ENCODE results near the gene TSN. TPM values are rescaled to one million over a fixed set of nuclear protein-coding genes. Genes with fewer than 3 reads are reported as not detected.

TSN gene
- total and polyA plus RNA-seq, 10 of the 15 experiments (the other 5 are each of a cell fraction or from before 2014, with no cell fraction given) = 45.6 to 102 (median 59.2) TPM

DNA sequence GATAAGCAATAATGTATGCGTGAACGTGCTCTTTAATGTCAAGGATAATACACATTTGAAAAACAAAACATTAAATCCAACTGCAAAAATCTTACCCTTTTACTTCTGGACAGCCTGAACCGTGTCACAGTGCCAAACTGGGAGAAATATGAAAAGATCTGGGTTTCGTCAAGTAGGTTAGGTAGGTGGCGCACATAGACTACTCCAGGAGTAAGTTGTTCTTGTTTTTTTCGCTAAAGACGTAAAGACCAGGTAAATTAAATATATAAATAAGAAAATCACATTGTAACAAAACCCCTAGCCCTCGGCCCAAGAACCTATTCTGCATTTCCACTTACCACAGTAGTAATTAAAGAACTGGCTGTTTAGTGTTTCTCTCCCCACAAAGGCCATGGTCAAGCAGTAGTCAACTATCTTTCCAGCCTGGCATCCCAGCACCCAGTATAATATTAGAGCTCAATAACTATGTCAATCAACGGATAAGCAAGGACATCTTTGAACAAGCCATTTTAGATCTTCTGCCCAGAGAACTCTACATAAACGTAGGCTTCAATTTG is 19.9 kb upstream of the TSN start:
- FAIRE-seq = no peak

More for the DNA sequence above, 19.9 kb upstream of the TSN start:
- DNase-seq (ENCODE audit: low read depth, low spot score) (no peak), ATAC-seq (peak; percentile 17; the same call in 1 of the 3 replicates)
- H4K20me1 ChIP-seq (ENCODE audit: control insufficient read depth, insufficient read depth) = no peaks in the 10 kb centered on the region
- no peak overlapping the region for H2AFZ ChIP-seq (ENCODE audit: control insufficient read depth, low read depth, low read length)
- ChIA-PET SMC1A (ENCODE audit: uncharacterized antibody, unreplicated experiment) (interaction anchor here (0.9 to 1.9 kb wide), 4 partner anchors 14 to 207 kb away, joined by 3 to 5 read pairs (median 4); no protein-coding TSS in a partner anchor), CTCF (interaction anchor here (0.6 to 1.9 kb wide), 5 partner anchors 20 to 324 kb away, joined by 3 to 6 read pairs (median 5); partner anchors contain the start of genes RNU4ATAC and TSN), RAD21 (ENCODE audit: unreplicated experiment) (no interaction called here), POLR2A (interaction anchor here (0.7 to 2.9 kb wide), 6 partner anchors 8 to 289 kb away, joined by 3 to 19 read pairs (median 4); partner anchors contain the start of genes CLASP1 and RNU4ATAC)
- intact Hi-C loops (cut with micrococcal nuclease; ENCODE audit: unreplicated experiment) (loop anchor here (1.0 to 5.0 kb wide), 2 partner anchors 86 to 203 kb away; partner anchors contain the start of genes CLASP1 and RNU4ATAC), in situ Hi-C loops (cut with MboI) (no loop called here)
- no peaks in the 10 kb centered on the region; the same call in 1 of the 2 replicates for H3K4me1 ChIP-seq (ENCODE audit: control insufficient read depth, insufficient read depth, low read length)
- no peaks in the 10 kb centered on the region for H3K27me3 ChIP-seq (replicated peaks in 1 of 2; ENCODE audit: control insufficient read depth in 2 of 2, insufficient read depth in 2 of 2, low read length in 1 of 2)
- TF ChIP-seq RCOR1 (conservative IDR thresholded peaks at IDR 0.05; ENCODE audit: low read depth, low read length) (no peak), SIN3A (IDR thresholded peaks at IDR 0.05; ENCODE audit: low read depth, low read length) (0 out of 2 replicates have a peak, but pooled peaks have one; percentile 22), RAD21 (IDR thresholded peaks at IDR 0.05; ENCODE audit: insufficient read depth, low read depth, low read length) (peak; percentile 34; the same call in 1 of the 2 replicates)
- TF ChIP-seq, protein P1, sequence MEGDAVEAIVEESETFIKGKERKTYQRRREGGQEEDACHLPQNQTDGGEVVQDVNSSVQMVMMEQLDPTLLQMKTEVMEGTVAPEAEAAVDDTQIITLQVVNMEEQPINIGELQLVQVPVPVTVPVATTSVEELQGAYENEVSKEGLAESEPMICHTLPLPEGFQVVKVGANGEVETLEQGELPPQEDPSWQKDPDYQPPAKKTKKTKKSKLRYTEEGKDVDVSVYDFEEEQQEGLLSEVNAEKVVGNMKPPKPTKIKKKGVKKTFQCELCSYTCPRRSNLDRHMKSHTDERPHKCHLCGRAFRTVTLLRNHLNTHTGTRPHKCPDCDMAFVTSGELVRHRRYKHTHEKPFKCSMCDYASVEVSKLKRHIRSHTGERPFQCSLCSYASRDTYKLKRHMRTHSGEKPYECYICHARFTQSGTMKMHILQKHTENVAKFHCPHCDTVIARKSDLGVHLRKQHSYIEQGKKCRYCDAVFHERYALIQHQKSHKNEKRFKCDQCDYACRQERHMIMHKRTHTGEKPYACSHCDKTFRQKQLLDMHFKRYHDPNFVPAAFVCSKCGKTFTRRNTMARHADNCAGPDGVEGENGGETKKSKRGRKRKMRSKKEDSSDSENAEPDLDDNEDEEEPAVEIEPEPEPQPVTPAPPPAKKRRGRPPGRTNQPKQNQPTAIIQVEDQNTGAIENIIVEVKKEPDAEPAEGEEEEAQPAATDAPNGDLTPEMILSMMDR (IDR thresholded peaks at IDR 0.05 in 2 of 3, conservative IDR thresholded peaks at IDR 0.05 in 1 of 3; ENCODE audit: control insufficient read depth in 2 of 3, extremely low read depth in 1 of 3, insufficient read depth in 1 of 3, low read depth in 3 of 3, low read length in 3 of 3) = peak in 2 of 3 experiments; percentile 6 to 42; a peak in 2 of 6 replicates
- H3K36me3 ChIP-seq (ENCODE audit: control insufficient read depth in 2 of 2, insufficient read depth in 2 of 2, low read length in 1 of 2) = peaks cover 7 to 24% of the 10 kb centered on the region in 2 experiments
- peak overlapping the region; percentile 90 for H3K27ac ChIP-seq (ENCODE audit: control insufficient read depth, insufficient read depth)
- peak overlapping the region; percentile 68 for H3K4me2 ChIP-seq (ENCODE audit: control insufficient read depth, insufficient read depth)
- BruUV-seq (replicated peaks) = no TSS peak
- peak overlapping the region; percentile 97 for H3K9ac ChIP-seq (ENCODE audit: control insufficient read depth, insufficient read depth, low read length)
- peaks cover 31% of the 10 kb centered on the region for H3K79me2 ChIP-seq (ENCODE audit: control insufficient read depth, insufficient read depth, low read length)
- peak overlapping the region; percentile 86 for H3K4me3 ChIP-seq
- 15% methylated on average over 10 of the region's 10 CpGs for WGBS (ENCODE audit: insufficient coverage, insufficient replicate concordance, low lambda C conversion rate, missing lambda C conversion rate)
- H3K9me3 ChIP-seq (replicated peaks; ENCODE audit: control insufficient read depth, insufficient read depth, low read length) = no peaks in the 10 kb centered on the region
